Caco-2 (cell line): Measurements from ENCODE around the gene ATAD5. TPM values are rescaled to one million over a fixed set of nuclear protein-coding genes. Genes with fewer than 3 reads are reported as not detected.

ENCODE experiments used
- BruUV-seq: library from RNA; stranded (reverse); fragments of 400-500 nt; replicated peaks from 2 replicates; lab custom pipeline; 2021; lab: Mats Ljungman, UMichigan
- CTCF ChIA-PET: fragments of 300-600 bp; sonication (Branson Sonifier 250); formaldehyde crosslinking; loops from one replicate; lab custom pipeline; 2022; ENCODE audit warnings: antibody characterized with exemption; lab: Charles Lee
- POLR2A ChIA-PET: fragments of 300-600 bp; sonication (Branson Sonifier 250); formaldehyde crosslinking; loops from one replicate; lab custom pipeline; 2022; ENCODE audit warnings: antibody characterized with exemption; lab: Charles Lee
- DNase-seq, 2 experiments: peaks; one replicate each; pipeline versions ENCODE4 v3.0.0 to v3.0.0-alpha.2; 2020 to 2022
- H3K27me3 ChIP-seq: replicated peaks from 2 replicates; pipeline ENCODE4 v1.6.0; 2011; ENCODE audit warnings: low read length; ENCODE audit not compliant: control insufficient read depth, insufficient read depth
- H3K36me3 ChIP-seq: 2 replicates; pipeline ENCODE4 v1.5.1; 2011; ENCODE audit warnings: low read length; ENCODE audit not compliant: control insufficient read depth, insufficient read depth
- H3K4me1 ChIP-seq: fragments of 250-450 bp; sonication (Bioruptor Pico); 2 replicates; pipeline ENCODE4 v1.5.1; 2020; ENCODE audit warnings: mild to moderate bottlenecking
- H3K4me3 ChIP-seq: 2 replicates; pipeline ENCODE4 v1.5.1; 2011; ENCODE audit warnings: low read depth, mild to moderate bottlenecking, control low read depth, low read length
- H3K9me3 ChIP-seq: fragments of 250-450 bp; sonication (Bioruptor Pico); 2 replicates; pipeline ENCODE4 v1.5.1; 2020; ENCODE audit warnings: mild to moderate bottlenecking, moderate library complexity
- H3K27ac Mint-ChIP-seq: one replicate; pipeline ENCODE4 v1.8.0; 2022; ENCODE audit warnings: mixed read lengths; ENCODE audit not compliant: unreplicated experiment
- H3K27me3 Mint-ChIP-seq: one replicate; pipeline ENCODE4 v1.8.0; 2022; ENCODE audit warnings: mixed read lengths; ENCODE audit not compliant: insufficient read depth, unreplicated experiment
- H3K36me3 Mint-ChIP-seq: one replicate; pipeline ENCODE4 v1.8.0; 2022; ENCODE audit warnings: mild to moderate bottlenecking, mixed read lengths; ENCODE audit not compliant: insufficient read depth, unreplicated experiment
- H3K4me1 Mint-ChIP-seq: one replicate; pipeline ENCODE4 v1.8.0; 2022; ENCODE audit warnings: low read depth, mixed read lengths; ENCODE audit not compliant: unreplicated experiment
- H3K4me3 Mint-ChIP-seq: one replicate; pipeline ENCODE4 v1.8.0; 2022; ENCODE audit warnings: mild to moderate bottlenecking, moderate library complexity, mixed read lengths; ENCODE audit not compliant: unreplicated experiment
- H3K9me3 Mint-ChIP-seq: one replicate; pipeline ENCODE4 v1.8.0; 2022; ENCODE audit warnings: mixed read lengths; ENCODE audit not compliant: unreplicated experiment
- intact Hi-C: fragments of 100-400 bp; cut with micrococcal nuclease; formaldehyde crosslinking; loops from one replicate; pipeline ENCODE4 v1.10.0; 2022; ENCODE audit not compliant: unreplicated experiment
- total RNA-seq: library from RNA; stranded (reverse); gene quantifications from 2 replicates; pipeline ENCODE4 v1.2.3, GENCODE V29; 2022
- TF ChIP-seq, protein P1 (sequence below), 2 experiments: fragments of 200-600 bp in 1 of 2; IDR thresholded peaks; 1 replicate in 1 of 2; 2 replicates in 1 of 2; pipeline versions ENCODE4 v1.5.1 to v1.8.0; 2011 to 2022; ENCODE audit warnings: antibody characterized with exemption in 1 of 2, control low read depth in 1 of 2, inconsistent platforms in 1 of 2, low read depth in 1 of 2, low read length in 1 of 2, mild to moderate bottlenecking in 1 of 2, moderate library complexity in 1 of 2; ENCODE audit not compliant: insufficient read depth in 1 of 2, severe bottlenecking in 1 of 2, unreplicated experiment in 1 of 2

ATAD5 gene
- total RNA-seq, 1 experiment from 2014 or later = 21.8 TPM

DNA sequence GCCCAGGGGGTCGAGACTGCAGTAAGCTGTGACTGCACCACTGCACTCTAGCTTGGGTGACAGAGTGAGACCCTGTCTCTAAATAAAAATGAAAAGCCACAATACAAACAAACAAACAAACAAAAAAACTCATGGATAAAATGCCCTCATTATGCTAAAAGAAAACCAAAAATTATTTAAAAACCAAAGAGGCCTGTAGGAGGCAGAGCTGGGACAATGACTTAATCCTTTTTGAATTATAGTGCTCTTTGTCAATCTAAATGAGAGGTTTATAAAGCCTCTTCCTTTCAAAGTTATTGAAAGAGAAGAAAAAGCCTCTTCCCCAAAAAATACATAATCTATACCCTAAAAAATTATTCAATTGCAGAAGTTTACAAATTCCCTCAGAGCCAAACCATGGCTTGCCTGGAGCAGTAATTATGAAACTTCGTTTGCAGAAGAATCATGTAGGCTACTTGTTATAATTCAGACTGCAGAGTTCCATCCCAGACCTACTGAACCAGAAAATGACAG, 25.8 kb upstream of the ATAD5 start:
- Histone ChIP-seq H3K27me3 (no peaks in the 10 kb centered on the region), H3K9me3 (no peaks in the 10 kb centered on the region), H3K36me3 (no peaks in the 10 kb centered on the region), H3K4me3 (no peak overlapping the region), H3K4me1 (no peaks in the 10 kb centered on the region)
- H3K27ac Mint-ChIP-seq = no peak overlapping the region
- no peaks in the 10 kb centered on the region for H3K4me1 Mint-ChIP-seq
- no TSS peak for BruUV-seq
- intact Hi-C loops = no loop called here
- H3K9me3 Mint-ChIP-seq = no peaks in the 10 kb centered on the region
- TF ChIP-seq, protein P1, sequence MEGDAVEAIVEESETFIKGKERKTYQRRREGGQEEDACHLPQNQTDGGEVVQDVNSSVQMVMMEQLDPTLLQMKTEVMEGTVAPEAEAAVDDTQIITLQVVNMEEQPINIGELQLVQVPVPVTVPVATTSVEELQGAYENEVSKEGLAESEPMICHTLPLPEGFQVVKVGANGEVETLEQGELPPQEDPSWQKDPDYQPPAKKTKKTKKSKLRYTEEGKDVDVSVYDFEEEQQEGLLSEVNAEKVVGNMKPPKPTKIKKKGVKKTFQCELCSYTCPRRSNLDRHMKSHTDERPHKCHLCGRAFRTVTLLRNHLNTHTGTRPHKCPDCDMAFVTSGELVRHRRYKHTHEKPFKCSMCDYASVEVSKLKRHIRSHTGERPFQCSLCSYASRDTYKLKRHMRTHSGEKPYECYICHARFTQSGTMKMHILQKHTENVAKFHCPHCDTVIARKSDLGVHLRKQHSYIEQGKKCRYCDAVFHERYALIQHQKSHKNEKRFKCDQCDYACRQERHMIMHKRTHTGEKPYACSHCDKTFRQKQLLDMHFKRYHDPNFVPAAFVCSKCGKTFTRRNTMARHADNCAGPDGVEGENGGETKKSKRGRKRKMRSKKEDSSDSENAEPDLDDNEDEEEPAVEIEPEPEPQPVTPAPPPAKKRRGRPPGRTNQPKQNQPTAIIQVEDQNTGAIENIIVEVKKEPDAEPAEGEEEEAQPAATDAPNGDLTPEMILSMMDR (IDR thresholded peaks at IDR 0.05; ENCODE audit: insufficient read depth in 1 of 2, low read depth in 1 of 2, low read length in 1 of 2, severe bottlenecking in 1 of 2, unreplicated experiment in 1 of 2) = no peak
- CTCF ChIA-PET = no interaction called here
- H3K27me3 Mint-ChIP-seq = no peaks in the 10 kb centered on the region
- no peak overlapping the region for H3K4me3 Mint-ChIP-seq
- POLR2A ChIA-PET = no interaction called here
- DNase-seq = no peak
- H3K36me3 Mint-ChIP-seq = peaks cover 48% of the 10 kb centered on the region

DNA sequence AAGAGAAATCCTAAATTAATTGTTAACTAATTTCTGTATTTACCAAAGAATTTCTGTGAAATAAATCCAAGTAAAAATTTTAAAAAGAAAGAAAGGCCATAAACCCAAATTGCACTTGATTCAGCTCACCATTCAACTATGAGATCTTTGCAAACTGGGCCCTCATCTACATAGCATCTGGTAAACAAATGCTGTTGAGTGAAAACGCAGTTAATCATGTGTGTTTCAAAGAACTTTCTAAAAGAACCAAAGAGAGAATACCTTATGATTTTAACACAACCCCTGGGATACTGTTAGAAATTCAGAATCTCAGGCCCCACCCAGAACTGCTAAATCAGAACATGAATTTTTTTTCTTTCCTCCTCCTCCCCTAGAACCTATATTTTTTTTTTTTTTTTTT, 23.9 kb upstream of the ATAD5 start:
- intact Hi-C loops = no loop called here
- Mint-ChIP-seq H3K27ac (no peak overlapping the region), H3K4me3 (no peak overlapping the region), H3K27me3 (no peaks in the 10 kb centered on the region), H3K9me3 (no peaks in the 10 kb centered on the region), H3K36me3 (peaks cover 38% of the 10 kb centered on the region), H3K4me1 (no peaks in the 10 kb centered on the region)
- no peak for DNase-seq
- H3K27me3 ChIP-seq = no peaks in the 10 kb centered on the region
- BruUV-seq = no TSS peak
- POLR2A ChIA-PET = no interaction called here
- no peak overlapping the region for H3K4me3 ChIP-seq
- no peaks in the 10 kb centered on the region; the same call in 1 of the 2 replicates for H3K36me3 ChIP-seq
- H3K4me1 ChIP-seq = no peaks in the 10 kb centered on the region
- TF ChIP-seq, protein P1 (IDR thresholded peaks at IDR 0.05; ENCODE audit: insufficient read depth in 1 of 2, low read depth in 1 of 2, low read length in 1 of 2, severe bottlenecking in 1 of 2, unreplicated experiment in 1 of 2) = no peak
- no peaks in the 10 kb centered on the region for H3K9me3 ChIP-seq
- CTCF ChIA-PET = no interaction called here

DNA sequence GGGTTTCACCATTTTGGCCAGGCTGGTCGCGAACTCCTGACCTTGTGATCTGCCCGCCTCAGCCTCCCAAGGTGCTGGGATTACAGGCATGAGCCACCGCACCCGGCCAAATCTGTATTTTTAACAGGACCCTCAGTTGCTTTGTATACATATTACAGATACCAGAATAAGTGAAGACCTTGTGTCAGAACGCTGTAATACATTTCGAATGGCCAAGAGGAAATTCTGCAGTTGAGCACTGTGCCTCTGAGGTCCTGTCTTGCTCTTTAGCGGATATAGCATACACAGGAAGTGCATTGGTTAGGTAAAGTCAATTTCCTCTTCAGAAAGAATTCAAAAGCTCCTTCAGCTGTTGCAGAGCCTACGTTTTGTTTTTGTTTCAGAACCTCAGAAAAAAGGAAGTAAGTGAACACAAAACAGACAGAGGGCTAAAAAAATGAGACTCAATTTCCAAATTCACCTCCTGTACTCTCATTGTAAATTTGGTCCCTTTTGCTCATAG, 22.9 kb upstream of the ATAD5 start:
- H3K36me3 ChIP-seq = no peaks in the 10 kb centered on the region; the same call in 1 of the 2 replicates
- H3K27me3 ChIP-seq = no peaks in the 10 kb centered on the region
- DNase-seq = no peak
- no peaks in the 10 kb centered on the region for H3K27me3 Mint-ChIP-seq
- H3K27ac Mint-ChIP-seq = no peak overlapping the region
- TF ChIP-seq, protein P1 (IDR thresholded peaks at IDR 0.05; ENCODE audit: insufficient read depth in 1 of 2, low read depth in 1 of 2, low read length in 1 of 2, severe bottlenecking in 1 of 2, unreplicated experiment in 1 of 2) = no peak
- no peaks in the 10 kb centered on the region for H3K9me3 ChIP-seq
- no TSS peak for BruUV-seq
- H3K4me1 Mint-ChIP-seq = no peaks in the 10 kb centered on the region
- ChIA-PET CTCF (no interaction called here), POLR2A (no interaction called here)
- peaks cover 30% of the 10 kb centered on the region for H3K36me3 Mint-ChIP-seq
- H3K4me3 ChIP-seq = no peak overlapping the region
- H3K4me3 Mint-ChIP-seq = no peak overlapping the region
- no peaks in the 10 kb centered on the region for H3K4me1 ChIP-seq
- H3K9me3 Mint-ChIP-seq = no peaks in the 10 kb centered on the region
- intact Hi-C loops = no loop called here
